ENCODE results near the gene WNT7A.

WNT7A gene

GRCh38 chr3:13884851-13885703 lies 5.2 kb upstream of the WNT7A start:
- no peak for DNase-seq

GRCh38 chr3:13883681-13884080 lies 3.8 kb upstream of the WNT7A start:
- no peak for DNase-seq

GRCh38 chr3:13882876-13883275 lies 3.0 kb upstream of the WNT7A start:
- no peak for DNase-seq

- no peak for DNase-seq
These were observed 1.9 kb upstream of the WNT7A start for GRCh38 chr3:13881536-13882410.

GRCh38 chr3:13880811-13881156 lies 913 bp upstream of the WNT7A start:
- DNase-seq, result no peak

GRCh38 chr3:13879102-13879945 lies 547 bp downstream of the WNT7A start:
- no peak for DNase-seq

- DNase-seq, result no peak
These were observed 1.4 kb downstream of the WNT7A start for GRCh38 chr3:13878281-13879101.

- DNase-seq, result no peak
These were observed 2.0 kb downstream of the WNT7A start for GRCh38 chr3:13877911-13878280.

- DNase-seq, result no peak
These were observed 3.3 kb downstream of the WNT7A start for GRCh38 chr3:13876451-13877100.

- no peak for DNase-seq
These were observed 5.0 kb downstream of the WNT7A start for GRCh38 chr3:13874891-13875290.

- DNase-seq, result no peak
These were observed 6.1 kb downstream of the WNT7A start for GRCh38 chr3:13873818-13874217.

GRCh38 chr3:13872451-13872850 lies 7.4 kb downstream of the WNT7A start:
- DNase-seq, result no peak

- DNase-seq, result no peak
These were observed 8.1 kb downstream of the WNT7A start for GRCh38 chr3:13871791-13872190.

- no peak for DNase-seq
These were observed 9.0 kb downstream of the WNT7A start for GRCh38 chr3:13870902-13871301.

- DNase-seq, result no peak
These were observed 10.0 kb downstream of the WNT7A start for GRCh38 chr3:13869761-13870343.

GRCh38 chr3:13868844-13869724 lies 10.8 kb downstream of the WNT7A start:
- no peak for DNase-seq

- no peak for DNase-seq
These were observed 12.1 kb downstream of the WNT7A start for GRCh38 chr3:13867732-13868131.

- DNase-seq, result no peak
These were observed 13.6 kb downstream of the WNT7A start for GRCh38 chr3:13866041-13866965.

- DNase-seq, result no peak
These were observed 14.3 kb downstream of the WNT7A start for GRCh38 chr3:13865581-13865980.
